Neural progenitor cell (in vitro differentiated cells): Measurements from ENCODE around the gene XPNPEP2. TPM values are rescaled to one million over a fixed set of nuclear protein-coding genes. Genes with fewer than 3 reads are reported as not detected.

ENCODE experiments used
- DNase-seq: peaks from one replicate; pipeline ENCODE4 v3.0.0-alpha.2; 2016; ENCODE audit warnings: low spot score
- H2AFZ ChIP-seq: fragments of 200-600 bp; sonication (generic); replicated peaks from 2 replicates; pipeline ENCODE4 v1.6.1; 2016; ENCODE audit warnings: antibody characterized with exemption
- H3F3A ChIP-seq: fragments of 200-600 bp; sonication (generic); 2 replicates; pipeline ENCODE4 v1.6.1; 2016; ENCODE audit warnings: antibody characterized with exemption, low read depth
- H3K27ac ChIP-seq: fragments of 200-600 bp; sonication (generic); 2 replicates; pipeline ENCODE4 v1.5.1; 2016; ENCODE audit warnings: mild to moderate bottlenecking
- H3K27me3 ChIP-seq: fragments of 200-600 bp; sonication (generic); 2 replicates; pipeline ENCODE4 v1.6.1; 2016; ENCODE audit warnings: mild to moderate bottlenecking, moderate library complexity
- H3K36me3 ChIP-seq: fragments of 200-600 bp; sonication (generic); 2 replicates; pipeline ENCODE4 v1.5.1; 2016
- H3K4me1 ChIP-seq: fragments of 200-600 bp; sonication (generic); 2 replicates; pipeline ENCODE4 v1.6.1; 2016; ENCODE audit warnings: mixed run types
- H3K4me2 ChIP-seq: fragments of 200-600 bp; sonication (generic); 2 replicates; pipeline ENCODE4 v1.6.1; 2016
- H3K4me3 ChIP-seq: fragments of 200-600 bp; sonication (generic); 2 replicates; pipeline ENCODE4 v1.5.1; 2016
- H3K79me2 ChIP-seq: fragments of 200-600 bp; sonication (generic); 2 replicates; pipeline ENCODE4 v1.6.1; 2016; ENCODE audit warnings: low read depth
- H3K9ac ChIP-seq: fragments of 200-600 bp; sonication (generic); 2 replicates; pipeline ENCODE4 v1.6.1; 2016
- H3K9me3 ChIP-seq: fragments of 200-600 bp; sonication (generic); 2 replicates; pipeline ENCODE4 v1.5.1; 2016; ENCODE audit warnings: low read depth
- H4K20me1 ChIP-seq: fragments of 200-600 bp; sonication (generic); 2 replicates; pipeline ENCODE4 v1.6.1; 2016; ENCODE audit warnings: low read depth
- H3K27ac Mint-ChIP-seq: 3 replicates; pipeline ENCODE4 v1.8.0; 2021; ENCODE audit warnings: mixed read lengths
- H3K27me3 Mint-ChIP-seq: 2 replicates; pipeline ENCODE4 v1.8.0; 2022; ENCODE audit warnings: low read depth, mild to moderate bottlenecking, inconsistent platforms, moderate library complexity, mixed read lengths; ENCODE audit not compliant: insufficient read depth
- H3K36me3 Mint-ChIP-seq: 3 replicates; pipeline ENCODE4 v1.8.0; 2021; ENCODE audit warnings: mixed read lengths
- H3K4me1 Mint-ChIP-seq: 3 replicates; pipeline ENCODE4 v1.8.0; 2021; ENCODE audit warnings: mixed read lengths
- H3K4me3 Mint-ChIP-seq: 3 replicates; pipeline ENCODE4 v1.8.0; 2021; ENCODE audit warnings: mild to moderate bottlenecking, moderate library complexity, mixed read lengths
- H3K9me3 Mint-ChIP-seq: 3 replicates; pipeline ENCODE4 v1.8.0; 2020; ENCODE audit warnings: mixed read lengths
- CTCF ChIP-seq: fragments of 200-600 bp; sonication (generic); IDR thresholded peaks from 2 replicates; pipeline ENCODE4 v1.5.1; 2017; ENCODE audit warnings: antibody characterized with exemption, mild to moderate bottlenecking
- EZH2 ChIP-seq: fragments of 200-600 bp; sonication (generic); IDR thresholded peaks from 2 replicates; pipeline ENCODE4 v1.6.1; 2017; ENCODE audit warnings: antibody characterized with exemption, mild to moderate bottlenecking, moderate library complexity
- EZH2phosphoT487 ChIP-seq: fragments of 200-600 bp; sonication (generic); IDR thresholded peaks from 2 replicates; pipeline ENCODE4 v1.6.1; 2017; ENCODE audit warnings: antibody characterized with exemption
- total RNA-seq: library from RNA; depleted of rRNA; stranded (reverse); fragments of >200 nt; gene quantifications from 2 replicates; pipeline ENCODE4 v1.2.3, GENCODE V29; 2015; ENCODE audit warnings: low replicate concordance

The XPNPEP2 gene
- total RNA-seq, 1 donor from 2014 or later, result 1.7 TPM

- peaks cover 3% of the 10 kb centered on the region for H3K27me3 Mint-ChIP-seq
- Histone ChIP-seq H4K20me1 (no peaks in the 10 kb centered on the region), H3K4me2 (no peak overlapping the region), H2AFZ (no peak overlapping the region), H3K9ac (no peak overlapping the region), H3K27me3 (no peaks in the 10 kb centered on the region), H3K36me3 (no peaks in the 10 kb centered on the region), H3K27ac (no peak overlapping the region), H3K9me3 (no peaks in the 10 kb centered on the region), H3K79me2 (no peaks in the 10 kb centered on the region), H3F3A (no peaks in the 10 kb centered on the region), H3K4me3 (no peak overlapping the region), H3K4me1 (no peaks in the 10 kb centered on the region)
- DNase-seq, result peak; percentile 11
- no peak overlapping the region for H3K27ac Mint-ChIP-seq
- H3K9me3 Mint-ChIP-seq, result peaks cover 2% of the 10 kb centered on the region
- H3K36me3 Mint-ChIP-seq, result no peaks in the 10 kb centered on the region
- peaks cover 13% of the 10 kb centered on the region for H3K4me1 Mint-ChIP-seq
- H3K4me3 Mint-ChIP-seq, result no peak overlapping the region
- TF ChIP-seq CTCF (no peak), EZH2phosphoT487 (no peak), EZH2 (no peak)
Measured at GRCh38 chrX:129769467-129770154, 30.8 kb downstream of the XPNPEP2 start.

GRCh38 chrX:129771266-129771995 lies 32.7 kb downstream of the XPNPEP2 start:
- Histone ChIP-seq H4K20me1 (no peaks in the 10 kb centered on the region), H3K36me3 (no peaks in the 10 kb centered on the region), H3K4me2 (no peak overlapping the region), H3F3A (no peaks in the 10 kb centered on the region), H3K27ac (no peak overlapping the region), H3K27me3 (no peaks in the 10 kb centered on the region), H3K79me2 (no peaks in the 10 kb centered on the region), H3K9ac (no peak overlapping the region), H2AFZ (no peak overlapping the region), H3K9me3 (no peaks in the 10 kb centered on the region), H3K4me1 (no peaks in the 10 kb centered on the region), H3K4me3 (no peak overlapping the region)
- Mint-ChIP-seq H3K36me3 (no peaks in the 10 kb centered on the region), H3K27ac (no peak overlapping the region), H3K27me3 (peaks cover 3% of the 10 kb centered on the region), H3K9me3 (peaks cover 2% of the 10 kb centered on the region), H3K4me3 (no peak overlapping the region), H3K4me1 (peaks cover 13% of the 10 kb centered on the region)
- DNase-seq, result no peak
- no peak for TF ChIP-seq CTCF

- no peak overlapping the region for H3K4me3 ChIP-seq
- H3F3A ChIP-seq, result no peaks in the 10 kb centered on the region
- H3K36me3 ChIP-seq, result no peaks in the 10 kb centered on the region
- H3K79me2 ChIP-seq, result no peaks in the 10 kb centered on the region
- H3K9me3 ChIP-seq, result no peaks in the 10 kb centered on the region
- Mint-ChIP-seq H3K4me3 (no peak overlapping the region), H3K9me3 (no peaks in the 10 kb centered on the region), H3K27ac (peak overlapping the region; percentile 66), H3K36me3 (no peaks in the 10 kb centered on the region), H3K4me1 (peaks cover 20% of the 10 kb centered on the region), H3K27me3 (peaks cover 3% of the 10 kb centered on the region)
- H2AFZ ChIP-seq, result no peak overlapping the region
- no peaks in the 10 kb centered on the region for H4K20me1 ChIP-seq
- H3K27ac ChIP-seq, result no peak overlapping the region
- TF ChIP-seq EZH2 (no peak), EZH2phosphoT487 (no peak), CTCF (no peak)
- no peaks in the 10 kb centered on the region for H3K4me1 ChIP-seq
- H3K4me2 ChIP-seq, result no peak overlapping the region
- no peak overlapping the region for H3K9ac ChIP-seq
- no peaks in the 10 kb centered on the region for H3K27me3 ChIP-seq
- no peak for DNase-seq
Measured at GRCh38 chrX:129772796-129773431, 34.1 kb downstream of the XPNPEP2 start.
